Activated CD4-positive, alpha-beta T cell treated with anti-CD3 and anti-CD28 coated beads, Interleukin-2, amount 50 U/mL, for 4 hours (primary cell): Measurements from ENCODE around the gene SPON1.

Source experiments
- DNase-seq, 2 experiments: peaks; one replicate each; pipeline ENCODE4 v3.0.0-alpha.2; 2020

SPON1 gene

GRCh38 chr11:14202251-14203196 lies 240.0 kb downstream of the SPON1 start:
- DNase-seq, result no peak

GRCh38 chr11:14203321-14203720 lies 240.8 kb downstream of the SPON1 start:
- DNase-seq, result no peak

- DNase-seq, result no peak
Measured at GRCh38 chr11:14212986-14213385, 250.5 kb downstream of the SPON1 start.

GRCh38 chr11:14218728-14219127 lies 256.2 kb downstream of the SPON1 start:
- DNase-seq, result no peak

GRCh38 chr11:14223636-14224288 lies 261.2 kb downstream of the SPON1 start:
- DNase-seq, result no peak

- no peak for DNase-seq
Measured at GRCh38 chr11:14224395-14224794, 261.9 kb downstream of the SPON1 start.

GRCh38 chr11:14225666-14226065 lies 263.1 kb downstream of the SPON1 start:
- DNase-seq, result no peak

GRCh38 chr11:14228356-14228755 lies 265.8 kb downstream of the SPON1 start:
- no peak for DNase-seq

- DNase-seq, result no peak
Measured at GRCh38 chr11:14229472-14229871, 266.9 kb downstream of the SPON1 start.

GRCh38 chr11:14230407-14230806 lies 267.9 kb downstream of the SPON1 start:
- DNase-seq, result no peak

GRCh38 chr11:14232652-14233051 lies 270.1 kb downstream of the SPON1 start:
- DNase-seq, result no peak

GRCh38 chr11:14234446-14234845 lies 271.9 kb downstream of the SPON1 start:
- no peak for DNase-seq

- no peak for DNase-seq
Measured at GRCh38 chr11:14235701-14236100, 273.2 kb downstream of the SPON1 start.

GRCh38 chr11:14237444-14237961 lies 275.0 kb downstream of the SPON1 start:
- DNase-seq, result no peak

GRCh38 chr11:14240221-14240620 lies 277.7 kb downstream of the SPON1 start:
- DNase-seq, result no peak

GRCh38 chr11:14240951-14241350 lies 278.4 kb downstream of the SPON1 start:
- DNase-seq, result no peak

GRCh38 chr11:14242187-14242586 lies 279.7 kb downstream of the SPON1 start:
- no peak for DNase-seq

- no peak for DNase-seq
Measured at GRCh38 chr11:14242733-14243132, 280.2 kb downstream of the SPON1 start.

GRCh38 chr11:14244926-14245325 lies 282.4 kb downstream of the SPON1 start:
- no peak for DNase-seq

- no peak for DNase-seq
Measured at GRCh38 chr11:14245444-14245843, 282.9 kb downstream of the SPON1 start.

GRCh38 chr11:14248580-14248981 lies 286.1 kb downstream of the SPON1 start:
- DNase-seq, result no peak

- DNase-seq, result peak; percentile 63 to 65
Measured at GRCh38 chr11:14249121-14249963, 286.8 kb downstream of the SPON1 start.

- no peak for DNase-seq
Measured at GRCh38 chr11:14251754-14252153, 289.2 kb downstream of the SPON1 start.
